Neuron (in vitro differentiated cells): ENCODE data around the gene SLC25A38.

Source experiments
- H2AFZ ChIP-seq: one replicate; pipeline ENCODE4 v1.6.1; 2013; ENCODE audit warnings: low read depth, mild to moderate bottlenecking, inconsistent platforms, low read length, moderate library complexity
- H3K27me3 ChIP-seq: one replicate; pipeline ENCODE4 v1.6.1; 2013; ENCODE audit warnings: low read length; ENCODE audit not compliant: insufficient read depth
- H3K36me3 ChIP-seq: one replicate; pipeline ENCODE4 v1.6.1; 2013; ENCODE audit warnings: low read length; ENCODE audit not compliant: insufficient read depth
- H3K4me1 ChIP-seq: one replicate; pipeline ENCODE4 v1.6.1; 2013; ENCODE audit warnings: low read length; ENCODE audit not compliant: insufficient read depth
- H3K4me3 ChIP-seq: 2 replicates; pipeline ENCODE4 v1.5.1; 2013; ENCODE audit warnings: mild to moderate bottlenecking, low read length, moderate library complexity
- H3K9me3 ChIP-seq: one replicate; pipeline ENCODE4 v1.6.1; 2013; ENCODE audit warnings: low read length

SLC25A38 gene

GRCh38 chr3:39435006-39435748 is 52.0 kb downstream of the SLC25A38 start:
- Histone ChIP-seq H2AFZ (no peak overlapping the region), H3K27me3 (peaks cover 5% of the 10 kb centered on the region), H3K4me1 (no peaks in the 10 kb centered on the region), H3K36me3 (no peaks in the 10 kb centered on the region), H3K4me3 (no peak overlapping the region), H3K9me3 (no peaks in the 10 kb centered on the region)

GRCh38 chr3:39438880-39439279 is 55.7 kb downstream of the SLC25A38 start:
- Histone ChIP-seq H3K4me3 (no peak overlapping the region), H3K9me3 (no peaks in the 10 kb centered on the region), H3K4me1 (no peaks in the 10 kb centered on the region), H3K36me3 (no peaks in the 10 kb centered on the region), H3K27me3 (peaks cover 10% of the 10 kb centered on the region), H2AFZ (no peak overlapping the region)

- Histone ChIP-seq H2AFZ (no peak overlapping the region), H3K4me3 (no peak overlapping the region), H3K9me3 (no peaks in the 10 kb centered on the region), H3K4me1 (no peaks in the 10 kb centered on the region), H3K36me3 (no peaks in the 10 kb centered on the region), H3K27me3 (peaks cover 8% of the 10 kb centered on the region)
These were observed 57.1 kb downstream of the SLC25A38 start for GRCh38 chr3:39440316-39440715.

- Histone ChIP-seq H3K27me3 (peaks cover 14% of the 10 kb centered on the region), H3K4me1 (no peaks in the 10 kb centered on the region), H2AFZ (no peak overlapping the region), H3K9me3 (no peaks in the 10 kb centered on the region), H3K36me3 (no peaks in the 10 kb centered on the region), H3K4me3 (no peak overlapping the region)
These were observed 60.4 kb downstream of the SLC25A38 start for GRCh38 chr3:39443530-39443929.

GRCh38 chr3:39445927-39446326 is 62.8 kb downstream of the SLC25A38 start:
- H3K27me3 ChIP-seq: peaks cover 14% of the 10 kb centered on the region
- no peaks in the 10 kb centered on the region for H3K9me3 ChIP-seq
- H3K36me3 ChIP-seq: no peaks in the 10 kb centered on the region
- no peak overlapping the region for H3K4me3 ChIP-seq
- H2AFZ ChIP-seq: no peak overlapping the region
- no peaks in the 10 kb centered on the region for H3K4me1 ChIP-seq

GRCh38 chr3:39446444-39446843 is 63.3 kb downstream of the SLC25A38 start:
- H2AFZ ChIP-seq: no peak overlapping the region
- H3K27me3 ChIP-seq: peaks cover 14% of the 10 kb centered on the region
- H3K9me3 ChIP-seq: no peaks in the 10 kb centered on the region
- H3K4me1 ChIP-seq: no peaks in the 10 kb centered on the region
- no peaks in the 10 kb centered on the region for H3K36me3 ChIP-seq
- no peak overlapping the region for H3K4me3 ChIP-seq
